Medulla oblongata (tissue), 1 donor: ENCODE data around the gene CHST9.
"Not testable (repeated sequence)": the region's sequence is repeated elsewhere in the genome, so short reads cannot be mapped to it uniquely, and the experiment has no call there.

Experiments used
- DNase-seq: peaks from one replicate; pipeline ENCODE4 v3.0.0-alpha.2; 2015; ENCODE audit errors: extremely low spot score

The CHST9 gene

GRCh38 chr18:27175245-27175644 is 9.9 kb downstream of the CHST9 start:
- no peak for DNase-seq

GRCh38 chr18:27171993-27172392 is 13.1 kb downstream of the CHST9 start:
- DNase-seq, result no peak

- DNase-seq, result no peak
Measured at GRCh38 chr18:27165412-27165811, 19.7 kb downstream of the CHST9 start.

GRCh38 chr18:27164905-27165304 is 20.2 kb downstream of the CHST9 start:
- no peak for DNase-seq

- not testable (repeated sequence) for DNase-seq
Measured at GRCh38 chr18:27163197-27163716, 21.9 kb downstream of the CHST9 start.

- not testable (repeated sequence) for DNase-seq
Measured at GRCh38 chr18:27149240-27149639, 35.9 kb downstream of the CHST9 start.

GRCh38 chr18:27144672-27145071 is 40.4 kb downstream of the CHST9 start:
- no peak for DNase-seq

GRCh38 chr18:27143580-27144287 is 41.4 kb downstream of the CHST9 start:
- no peak for DNase-seq

- DNase-seq, result no peak
Measured at GRCh38 chr18:27142891-27143290, 42.2 kb downstream of the CHST9 start.

- DNase-seq, result no peak
Measured at GRCh38 chr18:27141876-27142275, 43.2 kb downstream of the CHST9 start.

- no peak for DNase-seq
Measured at GRCh38 chr18:27138079-27138478, 47.0 kb downstream of the CHST9 start.

GRCh38 chr18:27136208-27136535 is 48.9 kb downstream of the CHST9 start:
- no peak for DNase-seq

- no peak for DNase-seq
Measured at GRCh38 chr18:27135504-27136207, 49.5 kb downstream of the CHST9 start.

- DNase-seq, result no peak
Measured at GRCh38 chr18:27130065-27130630, 55.0 kb downstream of the CHST9 start.

- DNase-seq, result no peak
Measured at GRCh38 chr18:27124196-27124595, 60.9 kb downstream of the CHST9 start.

GRCh38 chr18:27121108-27121507 is 64.0 kb downstream of the CHST9 start:
- no peak for DNase-seq

- no peak for DNase-seq
Measured at GRCh38 chr18:27120246-27120645, 64.9 kb downstream of the CHST9 start.

- DNase-seq, result no peak
Measured at GRCh38 chr18:27118973-27119372, 66.1 kb downstream of the CHST9 start.

GRCh38 chr18:27114842-27115241 is 70.3 kb downstream of the CHST9 start:
- no peak for DNase-seq

GRCh38 chr18:27113358-27113757 is 71.8 kb downstream of the CHST9 start:
- DNase-seq, result no peak

- DNase-seq, result no peak
Measured at GRCh38 chr18:27110319-27110718, 74.8 kb downstream of the CHST9 start.

GRCh38 chr18:27109451-27109850 is 75.7 kb downstream of the CHST9 start:
- DNase-seq, result no peak

- DNase-seq, result no peak
Measured at GRCh38 chr18:27108842-27109241, 76.3 kb downstream of the CHST9 start.
